Skeletal muscle tissue (tissue), 4 donors: ENCODE data around the gene NXPH2. TPM values are rescaled to one million over a fixed set of nuclear protein-coding genes. Genes with fewer than 3 reads are reported as not detected.

Source experiments
- H3K27ac ChIP-seq: one replicate; pipeline ENCODE4 v1.7.0; 2013; ENCODE audit warnings: mild to moderate bottlenecking, low read depth, low read length, inconsistent platforms
- H3K27me3 ChIP-seq, 3 donors: one replicate each; pipeline ENCODE4 v1.7.0; 2013; ENCODE audit warnings: low read length in 3 of 3; ENCODE audit not compliant: control insufficient read depth in 3 of 3, insufficient read depth in 3 of 3
- H3K36me3 ChIP-seq, 3 donors: one replicate each; pipeline ENCODE4 v1.7.0; 2013; ENCODE audit warnings: low read length in 3 of 3; ENCODE audit not compliant: control insufficient read depth in 3 of 3, insufficient read depth in 3 of 3
- H3K4me1 ChIP-seq, 3 donors: one replicate each; pipeline ENCODE4 v1.7.0; 2013; ENCODE audit warnings: low read length in 3 of 3, mild to moderate bottlenecking in 3 of 3; ENCODE audit not compliant: control insufficient read depth in 3 of 3, insufficient read depth in 3 of 3
- H3K4me3 ChIP-seq, 3 donors: one replicate each; pipeline ENCODE4 v1.7.0; 2013; ENCODE audit warnings: low read length in 3 of 3
- H3K9ac ChIP-seq, 3 donors: one replicate each; pipeline ENCODE4 v1.7.0; 2013; ENCODE audit warnings: low read length in 3 of 3, mild to moderate bottlenecking in 3 of 3, moderate library complexity in 2 of 3, low read depth in 1 of 3
- H3K9me3 ChIP-seq, 3 donors: one replicate each; pipeline ENCODE4 v1.7.0; 2013; ENCODE audit warnings: low read length in 3 of 3; ENCODE audit not compliant: control insufficient read depth in 3 of 3
- total RNA-seq: library from RNA; depleted of rRNA; stranded (reverse); fragments of >200 nt; gene quantifications from one replicate; pipeline ENCODE4 v1.2.3, GENCODE V29; 2014
- donor health status: Osteomylitis.

Gene NXPH2
- total RNA-seq, 1 donor from 2014 or later, result 9.4 TPM

DNA sequence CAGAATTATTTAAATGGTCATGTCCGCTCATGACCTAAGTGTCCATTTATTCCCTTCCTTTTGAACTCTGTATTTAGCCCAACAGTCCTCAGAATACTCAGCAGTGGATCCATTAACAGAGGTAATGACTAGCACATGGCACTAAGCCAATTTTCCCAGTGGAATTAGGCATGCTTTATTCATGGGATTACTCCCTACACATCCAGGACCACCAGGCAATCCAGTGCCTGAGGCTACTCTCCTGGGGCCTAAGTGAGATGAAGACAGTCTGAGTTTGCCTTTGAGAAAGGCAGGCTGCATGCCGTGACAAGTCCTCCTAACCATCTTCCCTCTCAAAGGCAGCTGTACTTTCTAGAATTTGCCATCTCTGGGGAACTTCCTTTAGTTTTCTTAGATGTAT, 150.0 kb downstream of the NXPH2 start:
- peaks cover 0 to 5% (median 0%) of the 10 kb centered on the region in 3 donors for H3K9me3 ChIP-seq
- no peak overlapping the region for H3K27ac ChIP-seq
- H3K9ac ChIP-seq, result no peak overlapping the region
- H3K4me3 ChIP-seq, result no peak overlapping the region
- H3K36me3 ChIP-seq, result no peaks in the 10 kb centered on the region
- no peaks in the 10 kb centered on the region for H3K27me3 ChIP-seq
- no peaks in the 10 kb centered on the region for H3K4me1 ChIP-seq

DNA sequence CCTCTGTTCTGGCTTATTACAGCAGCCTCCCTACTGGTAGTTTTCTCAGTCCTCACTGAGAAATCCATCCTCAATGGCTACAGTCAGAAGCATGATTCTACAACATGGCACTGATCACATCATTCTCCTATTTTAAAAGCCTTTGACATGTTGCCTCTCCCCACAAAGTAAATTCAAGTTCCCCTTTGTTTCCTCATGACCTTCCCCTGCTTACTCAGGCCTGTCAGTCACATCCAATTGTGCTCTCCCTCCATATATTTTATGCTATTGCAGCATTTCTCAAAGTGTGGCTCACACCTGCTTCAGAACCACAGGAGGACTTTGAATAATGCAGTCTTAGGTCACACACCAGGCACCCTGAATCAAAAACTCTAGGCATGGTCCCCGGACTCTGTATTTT, 154.0 kb downstream of the NXPH2 start:
- no peak overlapping the region for H3K9ac ChIP-seq
- no peaks in the 10 kb centered on the region for H3K4me1 ChIP-seq
- H3K27me3 ChIP-seq, result no peaks in the 10 kb centered on the region
- H3K4me3 ChIP-seq, result no peak overlapping the region
- H3K27ac ChIP-seq, result no peak overlapping the region
- no peaks in the 10 kb centered on the region for H3K9me3 ChIP-seq
- H3K36me3 ChIP-seq, result no peaks in the 10 kb centered on the region

DNA sequence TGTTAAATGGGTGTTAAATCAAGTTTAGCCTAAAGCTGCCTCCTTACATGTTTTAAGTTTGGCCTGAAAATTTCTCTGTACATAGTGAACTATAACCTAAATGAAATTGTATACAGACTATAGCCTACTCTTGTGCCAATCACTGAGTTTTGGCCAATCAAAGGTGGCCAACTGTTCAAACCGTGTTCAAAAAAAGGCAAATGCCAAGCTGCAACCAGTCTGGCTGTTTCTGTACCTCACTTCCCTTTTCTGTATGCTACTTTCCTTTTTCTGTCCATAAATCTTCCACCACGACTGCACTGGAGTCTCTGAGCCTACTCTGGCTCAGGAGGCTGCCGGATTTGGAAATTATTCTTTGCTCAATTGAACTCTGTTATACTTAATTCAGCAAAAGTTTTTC, 157.6 kb downstream of the NXPH2 start:
- Histone ChIP-seq H3K27me3 (no peaks in the 10 kb centered on the region), H3K9me3 (no peaks in the 10 kb centered on the region), H3K4me3 (no peak overlapping the region), H3K27ac (no peak overlapping the region), H3K9ac (no peak overlapping the region), H3K4me1 (no peaks in the 10 kb centered on the region), H3K36me3 (no peaks in the 10 kb centered on the region)

DNA sequence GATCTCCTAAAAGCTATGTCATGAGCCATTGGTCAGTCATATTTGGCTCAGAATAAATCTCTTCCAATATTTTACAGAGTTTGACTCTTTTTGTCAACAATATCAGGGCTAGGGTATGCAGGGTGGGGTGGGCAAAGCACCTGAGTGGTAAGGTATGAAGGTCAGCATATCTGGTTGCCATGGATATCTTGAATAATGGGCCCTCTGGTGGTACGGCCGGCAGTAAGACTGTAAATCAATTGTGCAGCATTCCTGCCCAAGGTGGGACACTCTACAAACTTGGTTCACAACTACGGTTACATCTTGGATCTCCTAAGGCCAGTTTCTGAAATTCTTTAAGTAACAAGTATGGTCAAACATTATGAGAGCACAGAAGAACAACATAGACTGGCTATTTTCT, 159.1 kb downstream of the NXPH2 start:
- Histone ChIP-seq H3K4me1 (no peaks in the 10 kb centered on the region), H3K4me3 (no peak overlapping the region), H3K27me3 (peaks cover 0 to 3% (median 0%) of the 10 kb centered on the region in 3 donors), H3K9me3 (no peaks in the 10 kb centered on the region), H3K27ac (no peak overlapping the region), H3K9ac (no peak overlapping the region), H3K36me3 (no peaks in the 10 kb centered on the region)

DNA sequence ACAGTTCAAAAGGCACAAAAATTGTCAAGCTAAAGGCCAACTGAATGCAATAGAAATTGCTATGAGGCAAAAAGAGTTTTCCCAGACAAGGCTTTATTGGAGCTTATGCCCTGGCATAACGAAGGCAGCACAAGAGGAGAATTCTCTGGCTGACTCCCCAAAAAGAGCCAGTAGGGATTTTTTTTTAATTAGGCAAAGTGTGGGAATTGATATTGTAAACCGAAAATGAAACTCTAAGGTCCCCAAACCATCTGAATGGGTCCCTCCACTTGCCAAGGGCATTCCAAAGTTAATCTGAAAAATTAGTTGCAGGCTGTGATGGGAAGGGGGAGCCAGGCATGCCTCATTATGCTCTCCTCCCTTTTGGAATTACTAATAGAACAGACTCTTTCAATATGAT, 159.8 kb downstream of the NXPH2 start:
- H3K27me3 ChIP-seq, result peaks cover 0 to 3% (median 0%) of the 10 kb centered on the region in 3 donors
- no peaks in the 10 kb centered on the region for H3K4me1 ChIP-seq
- no peaks in the 10 kb centered on the region for H3K36me3 ChIP-seq
- no peak overlapping the region for H3K4me3 ChIP-seq
- H3K9ac ChIP-seq, result no peak overlapping the region
- H3K9me3 ChIP-seq, result no peaks in the 10 kb centered on the region
- H3K27ac ChIP-seq, result no peak overlapping the region
